GM23338 (cell line): ENCODE results near the gene RHEX. TPM values are rescaled to one million over a fixed set of nuclear protein-coding genes. Genes with fewer than 3 reads are reported as not detected.

Experiments used
- ATAC-seq: fragments of 200-7000 bp; cut with Tn5 transposase; 3 replicates; pipeline ENCODE4 v1.9.1; 2020
- DNase-seq: peaks from one replicate; pipeline ENCODE4 v3.0.0-alpha.2; 2015; ENCODE audit warnings: low spot score
- H2AFZ ChIP-seq: fragments of 200-600 bp; sonication (generic); 2 replicates; pipeline ENCODE4 v1.8.0; 2016; ENCODE audit warnings: antibody characterized with exemption, mild to moderate bottlenecking, moderate library complexity
- H3F3A ChIP-seq: fragments of 200-600 bp; sonication (generic); replicated peaks from 2 replicates; pipeline ENCODE4 v1.8.0; 2017; ENCODE audit warnings: antibody characterized with exemption, mixed run types, low read depth
- H3K27ac ChIP-seq: fragments of 200-600 bp; sonication (generic); 2 replicates; pipeline ENCODE4 v1.6.1; 2016; ENCODE audit warnings: low read depth
- H3K27me3 ChIP-seq: fragments of 200-600 bp; sonication (generic); 2 replicates; pipeline ENCODE4 v1.8.0; 2016; ENCODE audit warnings: mild to moderate bottlenecking, mixed run types, moderate library complexity; ENCODE audit not compliant: insufficient read depth
- H3K36me3 ChIP-seq: fragments of 200-600 bp; sonication (generic); 2 replicates; pipeline ENCODE4 v1.8.0; 2016; ENCODE audit warnings: mild to moderate bottlenecking; ENCODE audit not compliant: insufficient read depth
- H3K4me1 ChIP-seq: fragments of 200-600 bp; sonication (generic); 2 replicates; pipeline ENCODE4 v1.8.0; 2016; ENCODE audit warnings: mild to moderate bottlenecking, moderate library complexity; ENCODE audit not compliant: insufficient read depth
- H3K4me2 ChIP-seq: fragments of 200-600 bp; sonication (generic); 2 replicates; pipeline ENCODE4 v1.7.1; 2017; ENCODE audit warnings: mixed run types
- H3K4me3 ChIP-seq: fragments of 200-600 bp; sonication (generic); 2 replicates; pipeline ENCODE4 v1.6.1; 2016; ENCODE audit warnings: mixed run types
- H3K79me2 ChIP-seq: fragments of 200-600 bp; sonication (generic); replicated peaks from 2 replicates; pipeline ENCODE4 v1.8.0; 2017; ENCODE audit warnings: mild to moderate bottlenecking; ENCODE audit not compliant: insufficient read depth
- H3K9me2 ChIP-seq: fragments of 200-600 bp; sonication (generic); 2 replicates; pipeline ENCODE4 v1.8.0; 2017; ENCODE audit not compliant: insufficient read depth
- H4K20me1 ChIP-seq: fragments of 200-600 bp; sonication (generic); replicated peaks from 2 replicates; pipeline ENCODE4 v1.8.0; 2017; ENCODE audit warnings: mild to moderate bottlenecking; ENCODE audit not compliant: insufficient read depth
- H3K27ac Mint-ChIP-seq: 2 replicates; pipeline ENCODE4 v1.8.0; 2020; ENCODE audit warnings: inconsistent platforms, mild to moderate bottlenecking, moderate library complexity, mixed read lengths
- H3K27me3 Mint-ChIP-seq: 3 replicates; pipeline ENCODE4 v1.8.0; 2022; ENCODE audit warnings: low read depth, mild to moderate bottlenecking, moderate library complexity, mixed read lengths, inconsistent platforms; ENCODE audit not compliant: insufficient read depth, poor library complexity
- H3K36me3 Mint-ChIP-seq: 3 replicates; pipeline ENCODE4 v1.8.0; 2021; ENCODE audit warnings: low read depth, mild to moderate bottlenecking, inconsistent platforms, moderate library complexity, mixed read lengths
- H3K4me1 Mint-ChIP-seq: 3 replicates; pipeline ENCODE4 v1.8.0; 2020; ENCODE audit warnings: mild to moderate bottlenecking, inconsistent platforms, mixed read lengths
- H3K4me3 Mint-ChIP-seq: 3 replicates; pipeline ENCODE4 v1.8.0; 2021; ENCODE audit warnings: moderate library complexity, mild to moderate bottlenecking, inconsistent platforms, mixed read lengths
- H3K9me3 Mint-ChIP-seq: 3 replicates; pipeline ENCODE4 v1.8.0; 2020; ENCODE audit warnings: moderate library complexity, mild to moderate bottlenecking, inconsistent platforms, mixed read lengths
- CREB1 ChIP-seq: fragments of 250-450 bp; sonication (Bioruptor Pico); IDR thresholded peaks from 2 replicates; pipeline ENCODE4 v1.5.0; 2020; ENCODE audit warnings: low read depth, mild to moderate bottlenecking, moderate library complexity
- STAT1 ChIP-seq: IDR thresholded peaks from one replicate; pipeline ENCODE4 v1.6.1; 2016; ENCODE audit warnings: antibody characterized with exemption; ENCODE audit not compliant: unreplicated experiment
- ZNF114 ChIP-seq: fragments of 250-450 bp; sonication (Bioruptor Pico); IDR thresholded peaks from 2 replicates; pipeline ENCODE4 v1.5.0; 2020; ENCODE audit warnings: mild to moderate bottlenecking, moderate library complexity
- polyA plus RNA-seq: library from polyadenylated mRNA; unstranded; fragments of >200 nt; fragmentation: Nextera tagmentation; extraction: Ambion mirVana; gene quantifications from 2 replicates; pipeline ENCODE4 v1.2.1, GENCODE V29; 2016
- total RNA-seq: library from RNA; depleted of rRNA; stranded (reverse); fragments of >200 nt; shearing (Covaris generic); gene quantifications from 2 replicates; pipeline ENCODE4 v1.2.3, GENCODE V29; 2014
- TF ChIP-seq, protein P1 (sequence below), 2 experiments: fragments of 200-600 bp in 1 of 2; sonication (generic) in 1 of 2; conservative IDR thresholded peaks; 2 replicates each; pipeline versions ENCODE4 v1.5.1 to v1.6.1; 2016 to 2017; ENCODE audit warnings: antibody characterized with exemption in 2 of 2, low read depth in 2 of 2, mild to moderate bottlenecking in 2 of 2, moderate library complexity in 1 of 2
- TF ChIP-seq, protein P2 (sequence below): fragments of 250-450 bp; sonication (Bioruptor Pico); IDR thresholded peaks from 2 replicates; pipeline ENCODE4 v1.5.0; 2020; ENCODE audit warnings: mild to moderate bottlenecking, moderate library complexity

The RHEX gene
- total and polyA plus RNA-seq, 2 experiments from 2014 or later: not detected

DNA sequence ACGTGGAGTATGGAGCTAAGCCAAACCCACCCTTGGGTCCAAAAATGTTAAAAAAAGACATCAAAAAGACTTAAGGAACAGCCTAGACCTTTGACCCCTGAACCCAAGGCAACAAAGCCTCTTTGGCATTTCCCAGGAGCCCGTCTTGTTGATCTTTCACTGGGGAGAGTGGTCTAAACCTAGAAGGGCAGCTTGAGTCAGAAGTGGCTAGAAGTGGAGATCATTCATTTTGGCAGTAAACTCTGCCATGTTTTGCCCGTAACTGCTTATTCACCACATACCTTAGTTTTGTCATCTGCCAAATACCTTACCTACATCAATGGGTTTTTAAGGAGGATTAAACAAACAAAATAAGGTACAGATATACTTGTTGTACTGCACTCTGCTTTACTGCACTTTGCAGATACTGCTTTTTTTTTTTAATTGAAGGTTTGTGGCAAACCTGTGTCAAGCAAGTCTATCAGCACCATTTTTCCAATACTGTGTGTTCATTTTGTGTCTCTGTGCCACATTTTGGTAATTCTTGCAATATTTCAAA, 27.6 kb upstream of the RHEX start (continued):
- TF ChIP-seq, protein P1, sequence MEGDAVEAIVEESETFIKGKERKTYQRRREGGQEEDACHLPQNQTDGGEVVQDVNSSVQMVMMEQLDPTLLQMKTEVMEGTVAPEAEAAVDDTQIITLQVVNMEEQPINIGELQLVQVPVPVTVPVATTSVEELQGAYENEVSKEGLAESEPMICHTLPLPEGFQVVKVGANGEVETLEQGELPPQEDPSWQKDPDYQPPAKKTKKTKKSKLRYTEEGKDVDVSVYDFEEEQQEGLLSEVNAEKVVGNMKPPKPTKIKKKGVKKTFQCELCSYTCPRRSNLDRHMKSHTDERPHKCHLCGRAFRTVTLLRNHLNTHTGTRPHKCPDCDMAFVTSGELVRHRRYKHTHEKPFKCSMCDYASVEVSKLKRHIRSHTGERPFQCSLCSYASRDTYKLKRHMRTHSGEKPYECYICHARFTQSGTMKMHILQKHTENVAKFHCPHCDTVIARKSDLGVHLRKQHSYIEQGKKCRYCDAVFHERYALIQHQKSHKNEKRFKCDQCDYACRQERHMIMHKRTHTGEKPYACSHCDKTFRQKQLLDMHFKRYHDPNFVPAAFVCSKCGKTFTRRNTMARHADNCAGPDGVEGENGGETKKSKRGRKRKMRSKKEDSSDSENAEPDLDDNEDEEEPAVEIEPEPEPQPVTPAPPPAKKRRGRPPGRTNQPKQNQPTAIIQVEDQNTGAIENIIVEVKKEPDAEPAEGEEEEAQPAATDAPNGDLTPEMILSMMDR (conservative IDR thresholded peaks at IDR 0.05; ENCODE audit: low read depth in 2 of 2): no peak

DNA sequence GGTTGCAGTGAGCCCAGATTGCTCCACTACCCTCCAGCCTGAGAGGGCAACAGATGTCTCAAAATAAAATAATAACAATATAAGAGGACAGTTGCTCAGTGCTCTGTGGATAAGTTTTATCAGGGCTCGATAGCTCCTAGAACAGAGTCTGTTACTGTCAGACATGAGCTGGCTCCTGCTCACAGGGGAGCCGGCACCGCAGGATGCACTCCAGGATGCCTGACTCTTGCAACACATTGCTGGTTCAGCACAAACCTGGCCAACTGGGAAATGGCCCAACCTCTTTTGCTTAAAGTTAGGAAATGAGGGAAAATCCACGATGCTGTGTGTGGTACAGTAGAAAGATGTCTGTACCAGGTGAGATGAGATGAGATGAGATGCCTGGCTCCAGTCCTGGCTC, 23.5 kb upstream of the RHEX start:
- TF ChIP-seq CREB1 (CRISPR knock-in tag) (no peak), ZNF114 (no peak), STAT1 (no peak)
- TF ChIP-seq, protein P2, sequence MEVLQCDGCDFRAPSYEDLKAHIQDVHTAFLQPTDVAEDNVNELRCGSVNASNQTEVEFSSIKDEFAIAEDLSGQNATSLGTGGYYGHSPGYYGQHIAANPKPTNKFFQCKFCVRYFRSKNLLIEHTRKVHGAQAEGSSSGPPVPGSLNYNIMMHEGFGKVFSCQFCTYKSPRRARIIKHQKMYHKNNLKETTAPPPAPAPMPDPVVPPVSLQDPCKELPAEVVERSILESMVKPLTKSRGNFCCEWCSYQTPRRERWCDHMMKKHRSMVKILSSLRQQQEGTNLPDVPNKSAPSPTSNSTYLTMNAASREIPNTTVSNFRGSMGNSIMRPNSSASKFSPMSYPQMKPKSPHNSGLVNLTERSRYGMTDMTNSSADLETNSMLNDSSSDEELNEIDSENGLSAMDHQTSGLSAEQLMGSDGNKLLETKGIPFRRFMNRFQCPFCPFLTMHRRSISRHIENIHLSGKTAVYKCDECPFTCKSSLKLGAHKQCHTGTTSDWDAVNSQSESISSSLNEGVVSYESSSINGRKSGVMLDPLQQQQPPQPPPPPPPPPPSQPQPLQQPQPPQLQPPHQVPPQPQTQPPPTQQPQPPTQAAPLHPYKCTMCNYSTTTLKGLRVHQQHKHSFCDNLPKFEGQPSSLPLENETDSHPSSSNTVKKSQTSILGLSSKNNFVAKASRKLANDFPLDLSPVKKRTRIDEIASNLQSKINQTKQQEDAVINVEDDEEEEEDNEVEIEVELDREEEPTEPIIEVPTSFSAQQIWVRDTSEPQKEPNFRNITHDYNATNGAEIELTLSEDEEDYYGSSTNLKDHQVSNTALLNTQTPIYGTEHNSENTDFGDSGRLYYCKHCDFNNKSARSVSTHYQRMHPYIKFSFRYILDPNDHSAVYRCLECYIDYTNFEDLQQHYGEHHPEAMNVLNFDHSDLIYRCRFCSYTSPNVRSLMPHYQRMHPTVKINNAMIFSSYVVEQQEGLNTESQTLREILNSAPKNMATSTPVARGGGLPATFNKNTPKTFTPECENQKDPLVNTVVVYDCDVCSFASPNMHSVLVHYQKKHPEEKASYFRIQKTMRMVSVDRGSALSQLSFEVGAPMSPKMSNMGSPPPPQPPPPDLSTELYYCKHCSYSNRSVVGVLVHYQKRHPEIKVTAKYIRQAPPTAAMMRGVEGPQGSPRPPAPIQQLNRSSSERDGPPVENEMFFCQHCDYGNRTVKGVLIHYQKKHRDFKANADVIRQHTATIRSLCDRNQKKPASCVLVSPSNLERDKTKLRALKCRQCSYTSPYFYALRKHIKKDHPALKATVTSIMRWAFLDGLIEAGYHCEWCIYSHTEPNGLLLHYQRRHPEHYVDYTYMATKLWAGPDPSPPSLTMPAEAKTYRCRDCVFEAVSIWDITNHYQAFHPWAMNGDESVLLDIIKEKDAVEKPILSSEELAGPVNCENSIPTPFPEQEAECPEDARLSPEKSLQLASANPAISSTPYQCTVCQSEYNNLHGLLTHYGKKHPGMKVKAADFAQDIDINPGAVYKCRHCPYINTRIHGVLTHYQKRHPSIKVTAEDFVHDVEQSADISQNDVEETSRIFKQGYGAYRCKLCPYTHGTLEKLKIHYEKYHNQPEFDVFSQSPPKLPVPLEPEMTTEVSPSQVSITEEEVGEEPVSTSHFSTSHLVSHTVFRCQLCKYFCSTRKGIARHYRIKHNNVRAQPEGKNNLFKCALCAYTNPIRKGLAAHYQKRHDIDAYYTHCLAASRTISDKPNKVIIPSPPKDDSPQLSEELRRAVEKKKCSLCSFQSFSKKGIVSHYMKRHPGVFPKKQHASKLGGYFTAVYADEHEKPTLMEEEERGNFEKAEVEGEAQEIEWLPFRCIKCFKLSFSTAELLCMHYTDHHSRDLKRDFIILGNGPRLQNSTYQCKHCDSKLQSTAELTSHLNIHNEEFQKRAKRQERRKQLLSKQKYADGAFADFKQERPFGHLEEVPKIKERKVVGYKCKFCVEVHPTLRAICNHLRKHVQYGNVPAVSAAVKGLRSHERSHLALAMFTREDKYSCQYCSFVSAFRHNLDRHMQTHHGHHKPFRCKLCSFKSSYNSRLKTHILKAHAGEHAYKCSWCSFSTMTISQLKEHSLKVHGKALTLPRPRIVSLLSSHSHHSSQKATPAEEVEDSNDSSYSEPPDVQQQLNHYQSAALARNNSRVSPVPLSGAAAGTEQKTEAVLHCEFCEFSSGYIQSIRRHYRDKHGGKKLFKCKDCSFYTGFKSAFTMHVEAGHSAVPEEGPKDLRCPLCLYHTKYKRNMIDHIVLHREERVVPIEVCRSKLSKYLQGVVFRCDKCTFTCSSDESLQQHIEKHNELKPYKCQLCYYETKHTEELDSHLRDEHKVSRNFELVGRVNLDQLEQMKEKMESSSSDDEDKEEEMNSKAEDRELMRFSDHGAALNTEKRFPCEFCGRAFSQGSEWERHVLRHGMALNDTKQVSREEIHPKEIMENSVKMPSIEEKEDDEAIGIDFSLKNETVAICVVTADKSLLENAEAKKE (CRISPR knock-in tag): no peak
- Mint-ChIP-seq H3K4me1 (0 out of 3 replicates have a peak, but pooled peaks cover 4% of the 10 kb centered on the region), H3K4me3 (no peak overlapping the region), H3K36me3 (no peaks in the 10 kb centered on the region), H3K9me3 (no peaks in the 10 kb centered on the region), H3K27ac (no peak overlapping the region), H3K27me3 (peaks cover 4% of the 10 kb centered on the region)
- H3K9me2 ChIP-seq: peaks cover 12% of the 10 kb centered on the region; the same call in 1 of the 2 replicates
- DNase-seq (no peak), ATAC-seq (no peak)
- no peak overlapping the region for H3K4me2 ChIP-seq
- 0 out of 2 replicates have a peak, but pooled peaks cover 5% of the 10 kb centered on the region for H3K4me1 ChIP-seq
- no peaks in the 10 kb centered on the region for H4K20me1 ChIP-seq
- H3K36me3 ChIP-seq: no peaks in the 10 kb centered on the region
- H3F3A ChIP-seq: no peaks in the 10 kb centered on the region
- no peak overlapping the region for H2AFZ ChIP-seq
- no peak overlapping the region for H3K27ac ChIP-seq
- H3K27me3 ChIP-seq: no peaks in the 10 kb centered on the region
- no peaks in the 10 kb centered on the region for H3K79me2 ChIP-seq
- H3K4me3 ChIP-seq: no peak overlapping the region
